GM23338 (cell line): Measurements from ENCODE around the gene MAPK9. TPM values are rescaled to one million over a fixed set of nuclear protein-coding genes. Genes with fewer than 3 reads are reported as not detected.
"Not testable (repeated sequence)": the region's sequence is repeated elsewhere in the genome, so short reads cannot be mapped to it uniquely, and the experiment has no call there.

Experiments
- ATAC-seq: fragments of 200-7000 bp; cut with Tn5 transposase; 3 replicates; pipeline ENCODE4 v1.9.1; 2020
- DNase-seq: peaks from one replicate; pipeline ENCODE4 v3.0.0-alpha.2; 2015; ENCODE audit warnings: low spot score
- H2AFZ ChIP-seq: fragments of 200-600 bp; sonication (generic); 2 replicates; pipeline ENCODE4 v1.8.0; 2016; ENCODE audit warnings: antibody characterized with exemption, mild to moderate bottlenecking, moderate library complexity
- H3F3A ChIP-seq: fragments of 200-600 bp; sonication (generic); replicated peaks from 2 replicates; pipeline ENCODE4 v1.8.0; 2017; ENCODE audit warnings: antibody characterized with exemption, mixed run types, low read depth
- H3K27ac ChIP-seq: fragments of 200-600 bp; sonication (generic); 2 replicates; pipeline ENCODE4 v1.6.1; 2016; ENCODE audit warnings: low read depth
- H3K27me3 ChIP-seq: fragments of 200-600 bp; sonication (generic); 2 replicates; pipeline ENCODE4 v1.8.0; 2016; ENCODE audit warnings: mild to moderate bottlenecking, mixed run types, moderate library complexity; ENCODE audit not compliant: insufficient read depth
- H3K36me3 ChIP-seq: fragments of 200-600 bp; sonication (generic); 2 replicates; pipeline ENCODE4 v1.8.0; 2016; ENCODE audit warnings: mild to moderate bottlenecking; ENCODE audit not compliant: insufficient read depth
- H3K4me1 ChIP-seq: fragments of 200-600 bp; sonication (generic); 2 replicates; pipeline ENCODE4 v1.8.0; 2016; ENCODE audit warnings: mild to moderate bottlenecking, moderate library complexity; ENCODE audit not compliant: insufficient read depth
- H3K4me2 ChIP-seq: fragments of 200-600 bp; sonication (generic); 2 replicates; pipeline ENCODE4 v1.7.1; 2017; ENCODE audit warnings: mixed run types
- H3K4me3 ChIP-seq: fragments of 200-600 bp; sonication (generic); 2 replicates; pipeline ENCODE4 v1.6.1; 2016; ENCODE audit warnings: mixed run types
- H3K79me2 ChIP-seq: fragments of 200-600 bp; sonication (generic); replicated peaks from 2 replicates; pipeline ENCODE4 v1.8.0; 2017; ENCODE audit warnings: mild to moderate bottlenecking; ENCODE audit not compliant: insufficient read depth
- H3K9me2 ChIP-seq: fragments of 200-600 bp; sonication (generic); 2 replicates; pipeline ENCODE4 v1.8.0; 2017; ENCODE audit not compliant: insufficient read depth
- H4K20me1 ChIP-seq: fragments of 200-600 bp; sonication (generic); replicated peaks from 2 replicates; pipeline ENCODE4 v1.8.0; 2017; ENCODE audit warnings: mild to moderate bottlenecking; ENCODE audit not compliant: insufficient read depth
- H3K27ac Mint-ChIP-seq: 2 replicates; pipeline ENCODE4 v1.8.0; 2020; ENCODE audit warnings: inconsistent platforms, mild to moderate bottlenecking, moderate library complexity, mixed read lengths
- H3K27me3 Mint-ChIP-seq: 3 replicates; pipeline ENCODE4 v1.8.0; 2022; ENCODE audit warnings: low read depth, mild to moderate bottlenecking, moderate library complexity, mixed read lengths, inconsistent platforms; ENCODE audit not compliant: insufficient read depth, poor library complexity
- H3K36me3 Mint-ChIP-seq: 3 replicates; pipeline ENCODE4 v1.8.0; 2021; ENCODE audit warnings: low read depth, mild to moderate bottlenecking, inconsistent platforms, moderate library complexity, mixed read lengths
- H3K4me1 Mint-ChIP-seq: 3 replicates; pipeline ENCODE4 v1.8.0; 2020; ENCODE audit warnings: mild to moderate bottlenecking, inconsistent platforms, mixed read lengths
- H3K4me3 Mint-ChIP-seq: 3 replicates; pipeline ENCODE4 v1.8.0; 2021; ENCODE audit warnings: moderate library complexity, mild to moderate bottlenecking, inconsistent platforms, mixed read lengths
- H3K9me3 Mint-ChIP-seq: 3 replicates; pipeline ENCODE4 v1.8.0; 2020; ENCODE audit warnings: moderate library complexity, mild to moderate bottlenecking, inconsistent platforms, mixed read lengths
- CREB1 ChIP-seq: fragments of 250-450 bp; sonication (Bioruptor Pico); IDR thresholded peaks from 2 replicates; pipeline ENCODE4 v1.5.0; 2020; ENCODE audit warnings: low read depth, mild to moderate bottlenecking, moderate library complexity
- EZH2 ChIP-seq: fragments of 200-600 bp; sonication (generic); IDR thresholded peaks from one replicate; pipeline ENCODE4 v1.8.0; 2017; ENCODE audit warnings: antibody characterized with exemption, mild to moderate bottlenecking, low read depth; ENCODE audit not compliant: unreplicated experiment
- EZH2phosphoT487 ChIP-seq: fragments of 200-600 bp; sonication (generic); IDR thresholded peaks from one replicate; pipeline ENCODE4 v1.8.1; 2018; ENCODE audit warnings: antibody characterized with exemption; ENCODE audit not compliant: unreplicated experiment
- JUNB ChIP-seq: IDR thresholded peaks from one replicate; pipeline ENCODE4 v1.6.1; 2016; ENCODE audit warnings: antibody characterized with exemption; ENCODE audit not compliant: unreplicated experiment
- NANOG ChIP-seq: IDR thresholded peaks from 2 replicates; pipeline ENCODE4 v1.6.1; 2016; ENCODE audit warnings: antibody characterized with exemption, borderline replicate concordance
- POLR2AphosphoS5 ChIP-seq: IDR thresholded peaks from 2 replicates; pipeline ENCODE4 v1.6.1; 2016; ENCODE audit warnings: antibody characterized with exemption, low read depth
- STAT1 ChIP-seq: IDR thresholded peaks from one replicate; pipeline ENCODE4 v1.6.1; 2016; ENCODE audit warnings: antibody characterized with exemption; ENCODE audit not compliant: unreplicated experiment
- ZNF462 ChIP-seq: fragments of 250-450 bp; sonication (Bioruptor Pico); IDR thresholded peaks from 2 replicates; pipeline ENCODE4 v1.5.0; 2020; ENCODE audit warnings: mild to moderate bottlenecking, moderate library complexity
- polyA plus RNA-seq: library from polyadenylated mRNA; unstranded; fragments of >200 nt; fragmentation: Nextera tagmentation; extraction: Ambion mirVana; gene quantifications from 2 replicates; pipeline ENCODE4 v1.2.1, GENCODE V29; 2016
- total RNA-seq: library from RNA; depleted of rRNA; stranded (reverse); fragments of >200 nt; shearing (Covaris generic); gene quantifications from 2 replicates; pipeline ENCODE4 v1.2.3, GENCODE V29; 2014
- TF ChIP-seq, protein P1 (sequence below), 2 experiments: fragments of 200-600 bp in 1 of 2; sonication (generic) in 1 of 2; conservative IDR thresholded peaks; 2 replicates each; pipeline versions ENCODE4 v1.5.1 to v1.6.1; 2016 to 2017; ENCODE audit warnings: antibody characterized with exemption in 2 of 2, low read depth in 2 of 2, mild to moderate bottlenecking in 2 of 2, moderate library complexity in 1 of 2

Gene MAPK9
- total and polyA plus RNA-seq, 2 experiments from 2014 or later: 16.8 to 37.0 TPM

GRCh38 chr5:180299526-180299925, 7.6 kb upstream of the MAPK9 start:
- Histone ChIP-seq H3K9me2 (no peaks in the 10 kb centered on the region), H3K4me1 (peaks cover 6% of the 10 kb centered on the region), H3F3A (0 out of 2 replicates have a peak, but pooled peaks cover 11% of the 10 kb centered on the region), H3K79me2 (no peaks in the 10 kb centered on the region), H3K27me3 (no peaks in the 10 kb centered on the region), H3K4me3 (no peak overlapping the region), H2AFZ (no peak overlapping the region), H4K20me1 (peaks cover 18% of the 10 kb centered on the region), H3K27ac (no peak overlapping the region), H3K4me2 (no peak overlapping the region), H3K36me3 (peaks cover 25% of the 10 kb centered on the region)
- Mint-ChIP-seq H3K4me1 (peaks cover 10% of the 10 kb centered on the region), H3K27ac (no peak overlapping the region), H3K36me3 (peaks cover 77% of the 10 kb centered on the region), H3K9me3 (peaks cover 6% of the 10 kb centered on the region), H3K4me3 (no peak overlapping the region), H3K27me3 (peaks cover 11% of the 10 kb centered on the region)
- no peak for ATAC-seq
- TF ChIP-seq STAT1 (no peak), POLR2AphosphoS5 (peak; percentile 17; the same call in 1 of the 2 replicates), JUNB (no peak), NANOG (no peak)
- TF ChIP-seq, protein P1, sequence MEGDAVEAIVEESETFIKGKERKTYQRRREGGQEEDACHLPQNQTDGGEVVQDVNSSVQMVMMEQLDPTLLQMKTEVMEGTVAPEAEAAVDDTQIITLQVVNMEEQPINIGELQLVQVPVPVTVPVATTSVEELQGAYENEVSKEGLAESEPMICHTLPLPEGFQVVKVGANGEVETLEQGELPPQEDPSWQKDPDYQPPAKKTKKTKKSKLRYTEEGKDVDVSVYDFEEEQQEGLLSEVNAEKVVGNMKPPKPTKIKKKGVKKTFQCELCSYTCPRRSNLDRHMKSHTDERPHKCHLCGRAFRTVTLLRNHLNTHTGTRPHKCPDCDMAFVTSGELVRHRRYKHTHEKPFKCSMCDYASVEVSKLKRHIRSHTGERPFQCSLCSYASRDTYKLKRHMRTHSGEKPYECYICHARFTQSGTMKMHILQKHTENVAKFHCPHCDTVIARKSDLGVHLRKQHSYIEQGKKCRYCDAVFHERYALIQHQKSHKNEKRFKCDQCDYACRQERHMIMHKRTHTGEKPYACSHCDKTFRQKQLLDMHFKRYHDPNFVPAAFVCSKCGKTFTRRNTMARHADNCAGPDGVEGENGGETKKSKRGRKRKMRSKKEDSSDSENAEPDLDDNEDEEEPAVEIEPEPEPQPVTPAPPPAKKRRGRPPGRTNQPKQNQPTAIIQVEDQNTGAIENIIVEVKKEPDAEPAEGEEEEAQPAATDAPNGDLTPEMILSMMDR (conservative IDR thresholded peaks at IDR 0.05; ENCODE audit: low read depth in 2 of 2): no peak
- no peak for DNase-seq

DNA sequence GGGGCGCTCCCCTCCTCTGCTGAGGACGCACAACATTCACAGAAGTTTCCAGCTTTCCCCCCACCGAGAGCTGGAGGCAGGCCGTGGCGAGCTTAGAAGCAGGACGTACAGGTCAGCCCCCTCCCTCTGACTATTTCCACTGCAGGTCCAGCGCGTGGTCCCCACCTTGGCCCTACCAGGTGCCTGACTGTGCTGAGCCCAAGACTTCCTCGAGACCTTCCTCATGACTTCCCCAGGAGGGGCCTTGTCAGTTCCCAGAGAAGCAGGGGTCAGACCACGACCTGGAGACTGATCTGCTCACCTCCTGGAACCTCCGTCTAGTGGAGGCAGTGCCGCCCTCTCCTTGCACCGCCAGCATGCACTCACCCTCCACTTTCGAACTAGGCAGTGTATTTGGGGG, 7.1 kb upstream of the MAPK9 start:
- peaks cover 77% of the 10 kb centered on the region for H3K36me3 Mint-ChIP-seq
- H3K4me1 ChIP-seq, H3K27ac Mint-ChIP-seq, H3K27me3 ChIP-seq, H3K27ac ChIP-seq, H3K9me2 ChIP-seq, H3K79me2 ChIP-seq, H2AFZ ChIP-seq, DNase-seq, H3K4me2 ChIP-seq, H3K9me3 Mint-ChIP-seq, H3K4me3 ChIP-seq, H3K4me3 Mint-ChIP-seq: not testable (repeated sequence)
- ATAC-seq: peak; percentile 7; the same call in 2 of the 3 replicates
- peaks cover 14% of the 10 kb centered on the region for H3K4me1 Mint-ChIP-seq
- peaks cover 11% of the 10 kb centered on the region for H3K27me3 Mint-ChIP-seq
- 0 out of 2 replicates have a peak, but pooled peaks cover 16% of the 10 kb centered on the region for H3F3A ChIP-seq
- peaks cover 25% of the 10 kb centered on the region for H3K36me3 ChIP-seq
- H4K20me1 ChIP-seq: peaks cover 21% of the 10 kb centered on the region

DNA sequence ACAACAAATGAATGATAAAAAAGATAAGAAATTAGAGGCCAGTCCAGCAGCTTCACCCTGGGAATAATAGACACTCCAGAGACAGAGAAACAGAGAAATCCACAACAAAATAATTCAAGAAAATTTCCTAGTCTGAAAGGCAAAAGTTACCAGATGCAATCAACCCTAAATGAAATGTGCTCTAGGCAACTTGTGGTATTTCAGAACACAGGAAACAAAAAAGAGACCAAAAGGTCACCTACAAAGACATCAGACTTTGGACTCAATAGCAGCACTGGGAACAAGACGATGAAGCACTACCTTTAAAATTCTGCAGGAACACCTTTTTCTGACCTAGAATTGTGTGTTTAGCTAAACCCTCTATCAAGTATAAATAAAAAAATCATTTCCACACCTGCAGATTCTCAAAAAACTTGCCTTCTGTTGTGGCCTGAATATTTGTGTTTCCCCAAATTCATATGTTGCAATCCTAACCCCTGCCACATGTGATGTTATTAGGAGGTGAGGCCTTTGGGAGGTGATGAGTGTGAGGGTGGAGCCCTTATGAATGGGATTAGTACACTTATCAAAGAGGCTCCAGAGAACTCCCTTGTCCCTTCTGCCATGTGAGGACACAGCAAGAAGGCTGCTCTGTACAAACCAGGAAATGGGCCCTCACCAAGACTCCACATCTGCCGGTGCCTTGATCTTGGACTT, 5.9 kb upstream of the MAPK9 start:
- H3K9me2 ChIP-seq: no peaks in the 10 kb centered on the region
- ATAC-seq (no peak), DNase-seq (no peak)
- no peaks in the 10 kb centered on the region for H3K27me3 ChIP-seq
- H2AFZ ChIP-seq: no peak overlapping the region
- no peak overlapping the region for H3K27ac ChIP-seq
- Mint-ChIP-seq H3K4me3 (no peak overlapping the region), H3K4me1 (peaks cover 24% of the 10 kb centered on the region), H3K27me3 (peaks cover 16% of the 10 kb centered on the region), H3K9me3 (peaks cover 13% of the 10 kb centered on the region), H3K36me3 (peaks cover 70% of the 10 kb centered on the region), H3K27ac (no peak overlapping the region)
- no peak overlapping the region for H3K4me3 ChIP-seq
- H3K4me2 ChIP-seq: no peak overlapping the region
- peaks cover 23% of the 10 kb centered on the region for H3K36me3 ChIP-seq
- peaks cover 24% of the 10 kb centered on the region for H4K20me1 ChIP-seq
- peaks cover 8% of the 10 kb centered on the region for H3K79me2 ChIP-seq
- H3F3A ChIP-seq: peaks cover 19% of the 10 kb centered on the region; the same call in 1 of the 2 replicates
- H3K4me1 ChIP-seq: peaks cover 10% of the 10 kb centered on the region
- TF ChIP-seq CREB1 (no peak), STAT1 (no peak), ZNF462 (CRISPR knock-in tag) (no peak), EZH2 (no peak), EZH2phosphoT487 (no peak)
